Naive B cell (primary cell): ENCODE data around the gene PIK3C2G. TPM values are rescaled to one million over a fixed set of nuclear protein-coding genes. Genes with fewer than 3 reads are reported as not detected.

Source experiments
- ATAC-seq, 2 donors: fragments of 150-1000 bp; cut with Tn5 transposase; 2 replicates each; pipeline ENCODE4 v1.10.0; 2021; ENCODE audit warnings: low read depth in 2 of 2, mild to moderate bottlenecking in 2 of 2, moderate library complexity in 2 of 2
- DNase-seq: peaks from one replicate; pipeline ENCODE4 v3.0.0; 2022
- H3K27ac Mint-ChIP-seq, 6 donors: one replicate each; pipeline ENCODE4 v1.8.0; 2020 to 2022; ENCODE audit warnings: mild to moderate bottlenecking in 6 of 6, mixed read lengths in 6 of 6, moderate library complexity in 5 of 6, inconsistent platforms in 2 of 6
- H3K27me3 Mint-ChIP-seq, 3 donors: one replicate each; pipeline ENCODE4 v1.8.0; 2021 to 2022; ENCODE audit warnings: mixed read lengths in 3 of 3, mild to moderate bottlenecking in 1 of 3
- H3K36me3 Mint-ChIP-seq, 2 donors: one replicate each; pipeline ENCODE4 v1.8.0; 2020 to 2022; ENCODE audit warnings: mixed read lengths in 2 of 2, inconsistent platforms in 1 of 2, mild to moderate bottlenecking in 1 of 2
- H3K4me1 Mint-ChIP-seq, 3 donors: one replicate each; pipeline ENCODE4 v1.8.0; 2020 to 2022; ENCODE audit warnings: mixed read lengths in 3 of 3, inconsistent platforms in 1 of 3, mild to moderate bottlenecking in 1 of 3, moderate library complexity in 1 of 3
- H3K4me3 Mint-ChIP-seq, 8 donors: one replicate each; pipeline ENCODE4 v1.8.0; 2020 to 2022; ENCODE audit warnings: mild to moderate bottlenecking in 8 of 8, mixed read lengths in 8 of 8, moderate library complexity in 8 of 8, inconsistent platforms in 2 of 8
- H3K9me3 Mint-ChIP-seq, 7 donors: one replicate each; pipeline ENCODE4 v1.8.0; 2020 to 2022; ENCODE audit warnings: mixed read lengths in 7 of 7, mild to moderate bottlenecking in 5 of 7, inconsistent platforms in 2 of 7, moderate library complexity in 1 of 7
- polyA plus RNA-seq, 6 donors: library from polyadenylated mRNA; unstranded; fragments of 300-500 nt; fragmentation: Illumina TruSeq; gene quantifications; one replicate each; pipeline ENCODE4 v1.2.3, GENCODE V29; 2021; ENCODE audit warnings: low read depth in 6 of 6

PIK3C2G gene
- polyA plus RNA-seq, 6 donors from 2014 or later: not detected

DNA sequence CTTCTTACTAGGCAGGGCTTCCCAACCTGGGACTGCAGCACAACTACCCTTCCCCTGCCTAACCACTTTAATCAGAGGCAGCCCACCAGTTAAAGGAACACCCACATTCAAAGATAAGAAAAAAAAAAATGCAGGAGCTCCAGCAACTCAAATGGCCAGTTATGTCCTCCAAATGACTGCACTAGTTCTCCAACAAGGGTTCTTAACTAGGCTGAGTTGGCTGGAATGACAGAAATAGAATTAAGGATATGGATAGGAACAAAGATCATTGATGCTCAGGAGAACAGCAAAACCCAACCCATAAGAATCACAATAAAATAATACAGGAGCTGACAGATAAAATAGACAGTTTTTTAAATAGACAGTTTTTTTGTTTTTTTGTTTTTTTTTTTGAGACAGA lies 322.3 kb downstream of the PIK3C2G start:
- Mint-ChIP-seq H3K4me3 (no peak overlapping the region), H3K36me3 (no peaks in the 10 kb centered on the region), H3K4me1 (no peaks in the 10 kb centered on the region), H3K27me3 (no peaks in the 10 kb centered on the region), H3K27ac (no peak overlapping the region), H3K9me3 (peaks cover 5 to 11% (median 9%) of the 10 kb centered on the region in 7 donors)
- DNase-seq: no peak
- ATAC-seq: no peak

DNA sequence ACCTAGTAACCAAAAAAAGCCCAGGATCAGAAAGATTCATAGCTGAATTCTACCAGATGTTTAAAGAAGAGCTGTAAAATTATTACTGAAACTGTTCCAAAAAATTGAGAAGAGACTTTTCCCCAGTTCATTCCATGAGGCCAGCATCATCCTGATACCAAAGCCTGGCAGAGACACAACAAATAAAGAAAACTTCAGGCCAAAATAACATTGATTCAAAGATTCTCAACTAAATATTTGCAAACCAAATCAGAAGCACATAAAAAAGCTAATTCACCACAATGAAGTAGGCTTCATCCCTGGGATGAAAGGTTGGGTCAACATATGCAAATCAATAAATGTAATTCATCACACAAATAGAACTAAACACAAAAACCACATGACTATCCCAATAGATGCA lies 325.3 kb downstream of the PIK3C2G start:
- no peaks in the 10 kb centered on the region for H3K27me3 Mint-ChIP-seq
- no peak for ATAC-seq
- no peak for DNase-seq
- no peak overlapping the region for H3K27ac Mint-ChIP-seq
- peaks cover 9 to 13% (median 9%) of the 10 kb centered on the region in 7 donors for H3K9me3 Mint-ChIP-seq
- H3K4me1 Mint-ChIP-seq: no peaks in the 10 kb centered on the region
- no peak overlapping the region for H3K4me3 Mint-ChIP-seq
- no peaks in the 10 kb centered on the region for H3K36me3 Mint-ChIP-seq

DNA sequence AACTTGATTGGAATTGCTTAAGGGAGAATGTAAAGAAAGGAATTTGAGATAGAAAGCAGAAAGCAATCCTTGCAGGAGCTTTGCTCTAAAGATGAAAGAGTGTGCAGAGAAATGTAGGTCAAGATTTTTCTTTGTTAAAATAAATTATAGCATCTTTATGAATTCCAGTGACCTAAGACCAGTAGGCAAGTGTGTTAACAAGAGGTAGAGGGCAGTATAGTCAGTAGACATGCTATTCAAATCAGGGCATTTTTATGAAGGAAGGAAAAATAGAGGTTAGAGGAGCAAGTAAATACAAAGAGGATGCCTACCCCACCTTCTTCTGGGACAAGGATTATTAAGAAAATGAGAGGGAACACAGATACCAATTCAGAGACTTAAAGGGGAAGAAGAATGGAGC lies 328.0 kb downstream of the PIK3C2G start:
- ATAC-seq (no peak), DNase-seq (no peak)
- Mint-ChIP-seq H3K27ac (no peak overlapping the region), H3K4me1 (no peaks in the 10 kb centered on the region), H3K27me3 (no peaks in the 10 kb centered on the region), H3K36me3 (no peaks in the 10 kb centered on the region), H3K9me3 (peaks cover 5 to 13% (median 6%) of the 10 kb centered on the region in 7 donors), H3K4me3 (no peak overlapping the region)

DNA sequence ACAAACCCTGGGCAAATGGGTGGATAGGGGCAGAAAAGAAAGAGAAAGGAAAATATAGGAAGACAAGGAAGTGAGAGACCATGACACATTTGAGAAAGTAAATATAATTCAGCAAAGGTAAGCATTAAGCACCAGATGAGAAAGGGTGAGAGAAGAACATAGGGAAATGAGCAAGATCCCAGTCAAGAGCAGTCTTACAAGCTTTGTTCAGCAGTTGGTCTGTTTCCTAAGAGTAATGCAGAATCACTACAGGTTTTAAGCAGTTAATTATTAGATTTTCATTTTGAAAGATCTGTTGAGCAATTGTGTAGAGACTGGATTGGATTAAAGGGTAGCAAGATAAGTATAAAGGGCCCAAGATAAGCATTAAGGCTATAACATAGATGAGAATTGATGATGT lies 330.2 kb downstream of the PIK3C2G start:
- Mint-ChIP-seq H3K4me1 (no peaks in the 10 kb centered on the region), H3K27me3 (no peaks in the 10 kb centered on the region), H3K4me3 (no peak overlapping the region), H3K36me3 (no peaks in the 10 kb centered on the region), H3K27ac (no peak overlapping the region), H3K9me3 (peaks cover 0 to 7% (median 3%) of the 10 kb centered on the region in 7 donors)
- ATAC-seq (no peak), DNase-seq (no peak)

DNA sequence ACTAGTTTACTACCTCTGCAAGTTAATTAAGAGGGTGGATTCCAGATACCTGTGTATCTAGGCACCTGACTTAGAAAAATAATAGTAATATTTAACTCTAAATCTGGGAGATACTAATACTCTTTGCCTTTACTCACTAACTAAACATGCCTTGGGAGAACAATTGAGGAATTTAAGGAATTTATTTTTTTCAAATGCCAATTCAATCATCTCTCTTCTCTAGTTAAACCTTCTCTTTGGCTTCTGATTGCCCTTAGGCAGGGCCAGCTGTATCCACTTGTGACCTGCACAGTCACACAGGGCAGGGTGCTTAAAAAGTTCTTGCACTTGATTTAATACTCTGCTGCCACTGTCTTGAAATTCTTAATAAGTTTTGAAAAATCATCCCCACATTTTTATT lies 334.1 kb downstream of the PIK3C2G start:
- Mint-ChIP-seq H3K4me1 (no peaks in the 10 kb centered on the region), H3K27ac (no peak overlapping the region), H3K4me3 (no peak overlapping the region), H3K36me3 (no peaks in the 10 kb centered on the region), H3K9me3 (peaks cover 0 to 6% (median 1%) of the 10 kb centered on the region in 7 donors), H3K27me3 (no peaks in the 10 kb centered on the region)
- DNase-seq: no peak
- ATAC-seq: no peak

DNA sequence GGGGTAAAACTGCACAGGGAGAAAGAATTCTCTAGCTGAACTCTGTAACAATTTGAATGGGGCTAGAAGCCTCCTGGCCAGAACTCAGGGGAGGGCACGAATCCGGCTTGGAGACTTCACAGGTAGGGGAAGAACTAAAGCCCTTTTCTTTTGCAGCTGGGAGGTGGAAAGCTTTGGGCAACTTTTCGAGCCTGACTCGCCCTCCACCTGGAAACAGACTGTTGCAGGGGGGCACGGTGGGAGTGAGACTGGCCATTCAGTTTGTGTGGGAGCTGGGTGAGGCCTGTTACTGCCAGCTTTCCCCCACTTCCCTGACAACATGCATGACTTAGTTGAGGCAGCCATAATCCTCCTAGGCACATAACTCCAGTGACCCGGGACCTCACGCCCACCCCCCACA lies 340.6 kb downstream of the PIK3C2G start:
- Mint-ChIP-seq H3K36me3 (no peaks in the 10 kb centered on the region), H3K4me1 (no peaks in the 10 kb centered on the region), H3K4me3 (no peak overlapping the region), H3K9me3 (peaks cover 0 to 8% (median 5%) of the 10 kb centered on the region in 7 donors), H3K27me3 (no peaks in the 10 kb centered on the region), H3K27ac (no peak overlapping the region)
- DNase-seq: no peak
- ATAC-seq: no peak

DNA sequence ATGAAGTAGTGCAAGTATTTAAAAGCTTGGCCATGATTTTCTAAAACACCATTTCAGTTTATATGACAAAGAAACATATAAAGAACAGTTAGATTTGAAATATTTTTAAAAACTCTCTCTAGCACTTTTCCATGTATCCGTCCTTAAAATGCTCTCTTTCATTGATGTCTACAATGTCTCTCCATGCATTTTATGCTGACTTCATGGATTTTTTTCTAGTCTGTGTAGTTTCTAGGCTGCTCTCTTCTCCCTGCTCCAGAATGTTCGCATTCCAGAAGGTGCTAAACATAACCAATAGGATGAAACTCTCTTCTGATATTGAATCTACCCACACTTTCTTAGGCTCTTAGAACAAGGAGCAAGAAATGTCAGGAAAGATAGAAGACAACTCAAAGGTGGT lies 351.7 kb downstream of the PIK3C2G start:
- DNase-seq (no peak), ATAC-seq (no peak)
- peaks cover 0 to 8% (median 3%) of the 10 kb centered on the region in 7 donors for H3K9me3 Mint-ChIP-seq
- no peak overlapping the region for H3K27ac Mint-ChIP-seq
- H3K4me1 Mint-ChIP-seq: no peaks in the 10 kb centered on the region
- H3K4me3 Mint-ChIP-seq: no peak overlapping the region
- no peaks in the 10 kb centered on the region for H3K27me3 Mint-ChIP-seq
- H3K36me3 Mint-ChIP-seq: no peaks in the 10 kb centered on the region

DNA sequence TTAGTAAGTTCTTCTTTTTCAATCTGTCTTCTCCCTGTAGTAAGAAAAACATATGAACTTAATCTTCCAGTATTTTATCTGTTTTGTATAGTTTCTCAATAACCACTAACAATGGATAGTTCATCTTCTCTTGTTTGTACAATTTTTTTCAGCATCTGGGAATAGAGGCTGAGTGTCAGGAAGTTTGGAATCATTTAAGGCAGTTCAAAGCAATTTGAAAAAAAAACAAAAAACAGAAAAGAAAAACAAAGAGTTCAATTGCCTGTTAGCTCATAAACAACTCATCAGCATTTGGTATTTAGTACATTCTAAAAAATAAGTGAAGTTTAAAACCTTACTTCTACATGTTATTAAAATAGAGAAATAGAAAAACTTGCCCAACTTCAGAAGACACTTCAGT lies 359.7 kb downstream of the PIK3C2G start:
- ATAC-seq (no peak), DNase-seq (no peak)
- peaks cover 0 to 3% (median 0%) of the 10 kb centered on the region in 7 donors for H3K9me3 Mint-ChIP-seq
- no peaks in the 10 kb centered on the region for H3K4me1 Mint-ChIP-seq
- H3K27ac Mint-ChIP-seq: no peak overlapping the region
- no peak overlapping the region for H3K4me3 Mint-ChIP-seq
- H3K36me3 Mint-ChIP-seq: no peaks in the 10 kb centered on the region
- H3K27me3 Mint-ChIP-seq: no peaks in the 10 kb centered on the region

DNA sequence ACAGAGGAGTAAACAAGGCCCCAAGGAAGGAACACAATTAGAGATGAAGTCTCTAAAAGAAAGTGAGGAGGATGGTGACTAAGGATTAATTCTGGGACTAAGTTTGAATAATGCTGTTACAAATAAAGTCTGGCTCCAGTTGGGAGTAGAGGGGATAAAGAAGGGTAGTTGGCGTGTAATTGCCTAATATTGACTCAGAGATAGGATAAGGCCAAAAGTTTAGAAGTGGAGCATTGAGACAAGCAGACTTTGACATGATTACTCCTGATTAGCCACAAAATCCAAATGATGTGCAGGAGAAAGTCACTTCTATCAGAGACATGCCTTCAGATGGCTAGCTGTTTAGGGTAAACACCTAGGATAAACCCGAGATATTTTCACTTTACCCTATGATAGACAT lies 368.1 kb downstream of the PIK3C2G start:
- H3K4me1 Mint-ChIP-seq: no peaks in the 10 kb centered on the region
- H3K36me3 Mint-ChIP-seq: no peaks in the 10 kb centered on the region
- ATAC-seq (no peak), DNase-seq (no peak)
- no peak overlapping the region for H3K27ac Mint-ChIP-seq
- H3K4me3 Mint-ChIP-seq: no peak overlapping the region
- no peaks in the 10 kb centered on the region for H3K27me3 Mint-ChIP-seq
- peaks cover 0 to 10% (median 6%) of the 10 kb centered on the region in 7 donors for H3K9me3 Mint-ChIP-seq

DNA sequence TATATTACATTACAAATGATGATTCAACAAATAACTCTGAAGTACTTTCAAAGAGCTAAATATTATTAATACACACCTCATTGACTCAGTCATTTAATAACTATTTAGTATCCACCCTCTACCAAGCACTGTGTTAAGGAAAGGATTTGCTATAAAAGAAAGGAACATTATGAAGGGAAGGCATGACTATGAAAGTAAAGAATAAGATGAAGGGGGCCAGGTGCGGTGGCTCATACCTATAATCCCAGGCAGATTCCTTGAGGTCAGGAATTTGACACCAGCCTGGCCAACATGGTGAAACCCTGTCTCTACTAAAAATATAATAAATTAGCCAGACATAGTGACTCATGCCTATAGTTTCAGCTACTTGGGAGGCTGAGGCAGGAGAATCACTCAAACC lies 368.6 kb downstream of the PIK3C2G start:
- no peaks in the 10 kb centered on the region for H3K36me3 Mint-ChIP-seq
- DNase-seq (no peak), ATAC-seq (no peak)
- no peaks in the 10 kb centered on the region for H3K27me3 Mint-ChIP-seq
- no peak overlapping the region for H3K27ac Mint-ChIP-seq
- no peaks in the 10 kb centered on the region for H3K4me1 Mint-ChIP-seq
- H3K4me3 Mint-ChIP-seq: no peak overlapping the region
- H3K9me3 Mint-ChIP-seq: peaks cover 0 to 13% (median 7%) of the 10 kb centered on the region in 7 donors

DNA sequence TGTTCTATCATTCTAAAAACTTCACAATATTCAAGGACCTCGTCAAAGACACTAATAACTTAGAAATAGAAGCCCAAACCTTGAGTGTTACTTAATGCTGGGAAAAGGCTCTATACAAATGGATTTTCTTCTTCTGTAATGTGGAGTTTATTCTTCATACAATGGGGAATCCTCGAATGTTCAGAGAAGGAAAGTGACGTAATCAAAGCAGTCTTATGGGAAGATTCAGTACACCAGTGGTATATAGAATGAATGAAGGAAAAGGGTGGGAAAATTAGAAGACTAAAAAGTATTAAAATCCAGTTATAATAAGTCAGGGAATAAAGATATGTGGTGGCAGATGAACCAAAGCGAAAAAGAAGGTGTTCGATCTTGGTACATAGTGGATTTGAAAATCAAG lies 370.0 kb downstream of the PIK3C2G start:
- H3K9me3 Mint-ChIP-seq: peaks cover 0 to 15% (median 8%) of the 10 kb centered on the region in 7 donors
- H3K27ac Mint-ChIP-seq: no peak overlapping the region
- no peaks in the 10 kb centered on the region for H3K27me3 Mint-ChIP-seq
- H3K4me1 Mint-ChIP-seq: no peaks in the 10 kb centered on the region
- DNase-seq (no peak), ATAC-seq (no peak)
- H3K36me3 Mint-ChIP-seq: no peaks in the 10 kb centered on the region
- no peak overlapping the region for H3K4me3 Mint-ChIP-seq

DNA sequence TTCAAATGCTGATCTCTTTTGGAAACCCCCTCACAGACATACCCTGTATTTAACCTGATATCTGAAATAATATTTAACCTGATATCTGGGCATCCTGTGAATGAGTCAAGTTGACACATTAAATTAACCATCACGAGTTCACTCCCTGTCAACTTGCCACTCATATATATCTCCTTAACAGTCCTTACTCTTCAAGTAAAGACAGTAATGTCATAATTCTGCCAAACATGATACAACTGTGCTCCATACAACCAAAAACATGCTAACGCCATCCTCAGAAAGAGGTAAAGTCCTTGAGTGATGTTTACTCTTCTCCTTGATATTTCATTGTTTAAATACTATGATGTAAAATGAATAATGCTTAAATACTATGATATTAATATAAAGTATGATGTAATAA lies 371.5 kb downstream of the PIK3C2G start:
- Mint-ChIP-seq H3K36me3 (no peaks in the 10 kb centered on the region), H3K4me1 (no peaks in the 10 kb centered on the region)
- no peak for ATAC-seq

DNA sequence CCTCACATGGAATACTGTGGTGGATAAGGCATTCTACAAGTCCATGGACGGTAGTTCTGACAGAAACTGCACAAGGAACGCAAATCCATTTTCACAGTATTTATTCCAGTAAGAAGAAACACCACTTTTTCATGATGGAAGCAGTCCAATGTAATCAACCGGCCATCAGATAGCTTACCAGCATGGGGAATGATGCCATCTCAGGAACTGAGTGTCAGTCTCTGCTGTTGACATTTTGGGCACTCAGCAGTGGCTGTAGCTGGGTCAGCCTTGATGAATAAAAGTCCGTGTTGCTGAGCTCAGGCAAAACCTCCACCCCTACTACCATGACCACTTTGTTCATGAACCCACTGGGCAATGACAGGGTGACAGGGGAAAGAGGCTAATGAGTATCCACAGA lies 373.1 kb downstream of the PIK3C2G start:
- Mint-ChIP-seq H3K36me3 (no peaks in the 10 kb centered on the region), H3K27me3 (no peaks in the 10 kb centered on the region), H3K9me3 (peaks cover 0 to 13% (median 6%) of the 10 kb centered on the region in 7 donors), H3K4me3 (no peak overlapping the region), H3K4me1 (no peaks in the 10 kb centered on the region), H3K27ac (no peak overlapping the region)
- DNase-seq: no peak
- no peak for ATAC-seq

More for the DNA sequence above, 371.5 kb downstream of the PIK3C2G start:
- no peak overlapping the region for H3K27ac Mint-ChIP-seq
- H3K9me3 Mint-ChIP-seq: peaks cover 0 to 12% (median 6%) of the 10 kb centered on the region in 7 donors
- no peaks in the 10 kb centered on the region for H3K27me3 Mint-ChIP-seq
- DNase-seq: no peak
- H3K4me3 Mint-ChIP-seq: no peak overlapping the region

DNA sequence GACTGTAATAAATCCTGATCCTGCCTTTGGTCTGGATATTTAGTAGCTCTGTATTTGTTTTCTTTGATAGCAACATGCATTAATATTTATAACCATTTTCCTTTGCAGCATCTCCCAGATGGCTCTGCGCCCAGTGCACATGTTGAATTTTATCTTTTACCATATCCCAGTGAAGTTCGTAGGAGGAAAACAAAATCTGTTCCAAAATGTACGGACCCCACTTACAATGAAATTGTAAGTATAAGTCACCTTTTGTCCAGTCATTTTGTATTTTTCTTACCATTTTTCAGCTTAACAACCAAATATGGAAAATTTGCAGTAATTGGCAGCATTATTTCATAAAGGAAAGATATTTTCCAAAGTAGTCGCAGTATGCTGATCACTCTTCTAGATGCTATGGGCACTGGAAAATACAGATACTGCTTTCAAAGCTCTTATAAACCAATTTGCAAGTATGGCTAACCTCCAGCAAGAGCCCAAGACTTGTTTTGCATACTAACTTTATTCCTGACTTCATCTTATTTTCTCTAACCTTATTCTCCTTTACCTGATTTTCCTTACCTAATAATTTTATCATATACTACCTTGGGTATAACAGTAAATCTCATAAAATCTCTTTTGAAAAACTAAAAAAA lies 379.1 kb downstream of the PIK3C2G start:
- Mint-ChIP-seq H3K36me3 (no peaks in the 10 kb centered on the region), H3K4me3 (no peak overlapping the region), H3K9me3 (peaks cover 0 to 8% (median 6%) of the 10 kb centered on the region in 7 donors), H3K27me3 (no peaks in the 10 kb centered on the region), H3K4me1 (no peaks in the 10 kb centered on the region), H3K27ac (no peak overlapping the region)
- no peak for DNase-seq
- no peak for ATAC-seq

DNA sequence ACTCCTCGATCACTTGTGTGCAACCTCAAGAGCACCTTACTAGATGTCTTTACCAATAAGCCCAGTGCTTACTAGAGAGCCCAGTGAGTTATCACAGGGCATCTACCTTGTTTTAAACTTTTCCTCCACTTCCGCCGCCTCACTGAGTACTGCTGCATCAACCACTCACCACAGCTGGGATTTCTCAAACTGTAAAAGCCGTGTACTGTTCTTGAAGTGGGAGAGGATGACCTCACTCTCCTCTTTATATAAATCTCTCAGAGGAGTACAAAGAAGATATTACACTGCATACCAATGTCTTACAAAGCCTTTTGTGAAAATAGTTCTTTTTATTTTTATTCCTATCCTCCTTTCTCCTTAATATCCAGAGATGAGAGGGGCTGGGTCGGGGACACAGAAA lies 382.4 kb downstream of the PIK3C2G start:
- peaks cover 0 to 4% (median 0%) of the 10 kb centered on the region in 7 donors for H3K9me3 Mint-ChIP-seq
- H3K27ac Mint-ChIP-seq: no peak overlapping the region
- no peaks in the 10 kb centered on the region for H3K36me3 Mint-ChIP-seq
- no peaks in the 10 kb centered on the region for H3K4me1 Mint-ChIP-seq
- DNase-seq (no peak), ATAC-seq (no peak)
- H3K4me3 Mint-ChIP-seq: no peak overlapping the region
- H3K27me3 Mint-ChIP-seq: no peaks in the 10 kb centered on the region
